OCI-LY1 (cell line): ENCODE results near the gene RHBDL1.

Experiments used
- H2AFZ ChIP-seq: fragments of 200-600 bp; sonication (generic), shearing (Covaris generic); 2 replicates; pipeline ENCODE4 v1.6.0; 2014; ENCODE audit warnings: antibody characterized with exemption, mild to moderate bottlenecking, low read length
- H3F3A ChIP-seq: fragments of 200-600 bp; sonication (generic), shearing (Covaris generic); 2 replicates; pipeline ENCODE4 v1.6.0; 2014; ENCODE audit warnings: mild to moderate bottlenecking, antibody characterized with exemption, low read length, moderate library complexity; ENCODE audit not compliant: insufficient read depth
- H3K27ac ChIP-seq: fragments of 200-600 bp; sonication (generic); 2 replicates; pipeline ENCODE4 v1.5.1; 2014; ENCODE audit warnings: low read length, mixed run types, mild to moderate bottlenecking, low read depth; ENCODE audit not compliant: poor library complexity, severe bottlenecking
- H3K27me3 ChIP-seq: fragments of 200-600 bp; sonication (generic); 2 replicates; pipeline ENCODE4 v1.6.0; 2014; ENCODE audit warnings: antibody characterized with exemption, mild to moderate bottlenecking, low read length, moderate library complexity; ENCODE audit not compliant: insufficient read depth
- H3K36me3 ChIP-seq: fragments of 200-600 bp; sonication (generic); 2 replicates; pipeline ENCODE4 v1.6.1; 2014; ENCODE audit warnings: mild to moderate bottlenecking, antibody characterized with exemption, low read length, moderate library complexity, mixed read lengths; ENCODE audit not compliant: insufficient read depth
- H3K4me1 ChIP-seq: fragments of 200-600 bp; sonication (generic); 2 replicates; pipeline ENCODE4 v1.5.1; 2014; ENCODE audit warnings: mild to moderate bottlenecking, low read length, moderate library complexity; ENCODE audit not compliant: insufficient read depth, severe bottlenecking
- H3K4me2 ChIP-seq: fragments of 200-600 bp; sonication (generic), shearing (Covaris generic); 2 replicates; pipeline ENCODE4 v1.6.1; 2014; ENCODE audit warnings: low read length
- H3K4me3 ChIP-seq: fragments of 200-600 bp; sonication (generic); 2 replicates; pipeline ENCODE4 v1.5.1; 2014; ENCODE audit warnings: low read length, low read depth, mild to moderate bottlenecking, mixed read lengths; ENCODE audit not compliant: poor library complexity, severe bottlenecking
- H3K79me2 ChIP-seq: fragments of 200-600 bp; shearing (Covaris generic); 2 replicates; pipeline ENCODE4 v1.6.1; 2016; ENCODE audit warnings: mixed run types, low read length, mixed read lengths; ENCODE audit not compliant: insufficient read depth
- H3K9ac ChIP-seq: fragments of 200-600 bp; sonication (generic), shearing (Covaris generic); 2 replicates; pipeline ENCODE4 v1.6.1; 2014; ENCODE audit warnings: mild to moderate bottlenecking, low read length, mixed read lengths
- H3K9me2 ChIP-seq: fragments of 200-600 bp; sonication (generic), shearing (Covaris generic); 2 replicates; pipeline ENCODE4 v1.6.1; 2014; ENCODE audit warnings: low read depth, mild to moderate bottlenecking, low read length, mixed read lengths
- H3K9me3 ChIP-seq: fragments of 200-600 bp; shearing (Covaris generic); 2 replicates; pipeline ENCODE4 v1.6.1; 2014; ENCODE audit warnings: low read length, mixed read lengths
- H4K20me1 ChIP-seq: fragments of 200-600 bp; sonication (generic), shearing (Covaris generic); 2 replicates; pipeline ENCODE4 v1.6.0; 2016; ENCODE audit warnings: mild to moderate bottlenecking, low read length; ENCODE audit not compliant: insufficient read depth
- EZH2 ChIP-seq: fragments of 200-600 bp; sonication (generic), shearing (Covaris generic); IDR thresholded peaks from 2 replicates; pipeline ENCODE4 v1.8.0; 2017; ENCODE audit warnings: borderline replicate concordance, mixed run types, mild to moderate bottlenecking, antibody characterized with exemption, low read length, moderate library complexity, mixed read lengths
- TF ChIP-seq, protein P1 (sequence below): fragments of 200-600 bp; sonication (generic), shearing (Covaris generic); IDR thresholded peaks from 2 replicates; pipeline ENCODE4 v1.5.1; 2017; ENCODE audit warnings: mild to moderate bottlenecking, antibody characterized with exemption, low read length, moderate library complexity, mixed read lengths

The RHBDL1 gene

DNA sequence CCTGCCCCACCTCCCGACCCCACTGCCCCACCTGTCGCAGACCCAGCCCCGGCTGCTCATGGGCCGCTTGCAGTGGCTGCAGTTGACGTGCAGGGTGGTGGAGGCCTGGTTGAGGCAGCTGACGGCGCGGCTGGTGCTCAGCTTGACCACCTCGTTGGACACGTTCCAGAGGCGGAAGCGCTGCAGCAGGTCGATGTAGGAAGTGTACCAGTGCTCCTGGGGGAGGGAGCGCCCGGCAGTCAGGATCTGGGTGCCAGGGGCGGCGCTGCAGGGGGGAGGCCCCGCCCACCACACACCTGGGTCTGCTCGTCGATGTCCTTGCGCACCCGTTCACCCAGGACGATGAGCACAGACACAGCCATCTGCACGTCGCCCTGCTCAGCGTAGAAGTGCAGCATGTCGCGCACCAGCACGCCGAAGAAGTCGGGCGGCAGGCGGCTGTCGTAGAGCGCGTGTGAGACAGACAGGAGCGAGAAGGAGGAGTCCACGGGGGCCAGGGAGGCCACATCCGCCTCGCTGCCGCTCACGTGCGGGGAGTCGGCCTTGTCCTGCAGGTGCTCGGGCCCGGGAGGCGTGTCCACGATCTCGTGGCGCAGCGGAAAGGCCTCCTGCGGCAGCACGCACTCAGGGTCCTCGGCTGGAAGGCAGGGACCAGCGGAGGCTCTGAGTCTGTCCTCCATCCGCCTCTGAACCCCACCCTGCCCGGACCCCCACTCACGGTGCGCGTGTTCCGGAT, 9.7 kb downstream of the RHBDL1 start:
- H3K4me2 ChIP-seq = peak overlapping the region; percentile 98; the same call in 1 of the 2 replicates
- H2AFZ ChIP-seq = no peak overlapping the region
- H3K9me3 ChIP-seq = no peaks in the 10 kb centered on the region
- peaks cover 56% of the 10 kb centered on the region for H3K4me1 ChIP-seq
- H3K4me3 ChIP-seq = peak overlapping the region; percentile 86
- H3K9me2 ChIP-seq = no peaks in the 10 kb centered on the region
- H3K27ac ChIP-seq = peak overlapping the region; percentile 23
- no peaks in the 10 kb centered on the region for H4K20me1 ChIP-seq
- H3F3A ChIP-seq = no peaks in the 10 kb centered on the region
- H3K79me2 ChIP-seq = 0 out of 2 replicates have a peak, but pooled peaks cover 8% of the 10 kb centered on the region
- H3K9ac ChIP-seq = no peak overlapping the region
- H3K27me3 ChIP-seq = no peaks in the 10 kb centered on the region
- peaks cover 38% of the 10 kb centered on the region for H3K36me3 ChIP-seq
- no peak for TF ChIP-seq EZH2
- TF ChIP-seq, protein P1, sequence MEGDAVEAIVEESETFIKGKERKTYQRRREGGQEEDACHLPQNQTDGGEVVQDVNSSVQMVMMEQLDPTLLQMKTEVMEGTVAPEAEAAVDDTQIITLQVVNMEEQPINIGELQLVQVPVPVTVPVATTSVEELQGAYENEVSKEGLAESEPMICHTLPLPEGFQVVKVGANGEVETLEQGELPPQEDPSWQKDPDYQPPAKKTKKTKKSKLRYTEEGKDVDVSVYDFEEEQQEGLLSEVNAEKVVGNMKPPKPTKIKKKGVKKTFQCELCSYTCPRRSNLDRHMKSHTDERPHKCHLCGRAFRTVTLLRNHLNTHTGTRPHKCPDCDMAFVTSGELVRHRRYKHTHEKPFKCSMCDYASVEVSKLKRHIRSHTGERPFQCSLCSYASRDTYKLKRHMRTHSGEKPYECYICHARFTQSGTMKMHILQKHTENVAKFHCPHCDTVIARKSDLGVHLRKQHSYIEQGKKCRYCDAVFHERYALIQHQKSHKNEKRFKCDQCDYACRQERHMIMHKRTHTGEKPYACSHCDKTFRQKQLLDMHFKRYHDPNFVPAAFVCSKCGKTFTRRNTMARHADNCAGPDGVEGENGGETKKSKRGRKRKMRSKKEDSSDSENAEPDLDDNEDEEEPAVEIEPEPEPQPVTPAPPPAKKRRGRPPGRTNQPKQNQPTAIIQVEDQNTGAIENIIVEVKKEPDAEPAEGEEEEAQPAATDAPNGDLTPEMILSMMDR = no peak

DNA sequence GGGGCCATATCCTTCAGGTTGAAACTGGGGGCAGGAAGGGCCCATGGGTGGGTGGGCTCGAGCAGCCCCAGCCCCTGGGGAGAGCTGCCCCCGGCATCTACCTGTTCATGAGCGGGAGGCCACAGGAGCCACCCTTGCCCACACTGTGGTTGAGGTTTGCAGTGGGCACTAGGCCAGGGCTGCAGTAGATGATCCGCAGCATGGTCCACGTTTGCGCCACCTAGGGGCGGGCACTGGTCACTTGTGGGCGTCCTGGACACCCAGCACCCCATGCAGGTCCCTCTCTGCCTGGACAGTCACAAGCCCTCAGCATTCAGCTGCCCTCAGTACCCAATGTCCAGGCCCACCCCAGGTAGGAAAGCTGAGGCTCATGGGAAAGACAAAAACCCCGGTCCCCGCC, 10.5 kb downstream of the RHBDL1 start:
- Histone ChIP-seq H3K4me2 (no peak overlapping the region), H3F3A (no peaks in the 10 kb centered on the region), H3K27me3 (no peaks in the 10 kb centered on the region), H3K4me1 (peaks cover 58% of the 10 kb centered on the region), H4K20me1 (no peaks in the 10 kb centered on the region), H3K9me2 (no peaks in the 10 kb centered on the region), H3K36me3 (peaks cover 38% of the 10 kb centered on the region), H2AFZ (no peak overlapping the region), H3K9me3 (no peaks in the 10 kb centered on the region), H3K79me2 (0 out of 2 replicates have a peak, but pooled peaks cover 5% of the 10 kb centered on the region), H3K9ac (no peak overlapping the region), H3K4me3 (no peak overlapping the region), H3K27ac (no peak overlapping the region)
- no peak for TF ChIP-seq EZH2
- TF ChIP-seq, protein P1 = peak; percentile 22; the same call in 1 of the 2 replicates

GRCh38 chr16:686459-687260, 11.2 kb downstream of the RHBDL1 start:
- Histone ChIP-seq H3K4me2 (no peak overlapping the region), H3K9me3 (no peaks in the 10 kb centered on the region), H3K27me3 (no peaks in the 10 kb centered on the region), H3K36me3 (peaks cover 32% of the 10 kb centered on the region), H2AFZ (no peak overlapping the region), H3K4me3 (no peak overlapping the region), H3K79me2 (0 out of 2 replicates have a peak, but pooled peaks cover under 1% of the 10 kb centered on the region), H3K9me2 (no peaks in the 10 kb centered on the region), H3F3A (no peaks in the 10 kb centered on the region), H4K20me1 (no peaks in the 10 kb centered on the region), H3K27ac (no peak overlapping the region), H3K4me1 (peaks cover 51% of the 10 kb centered on the region), H3K9ac (no peak overlapping the region)
- TF ChIP-seq EZH2 = no peak
- TF ChIP-seq, protein P1 = no peak
